ENCODE measurements around the gene SIN3B.

GRCh38 chr19:16896146-16897028 is 67.2 kb downstream of the SIN3B start:
- TF ChIP-seq CTCF (IDR thresholded peaks at IDR 0.05) (no peak), POLR2A (IDR thresholded peaks at IDR 0.05) (peak; percentile 65), POLR2AphosphoS5 (IDR thresholded peaks at IDR 0.05) (peak; percentile 44 to 60 (median 47))

Data from transverse colon (tissue), 4 donors.